Activated naive CD8-positive, alpha-beta T cell treated with anti-CD3 and anti-CD28 coated beads, Interleukin-2, amount 10 ng/mL, durations not matched to agents 7 days and 5 days (primary cell): ENCODE data around the gene GLYR1. TPM values are rescaled to one million over a fixed set of nuclear protein-coding genes. Genes with fewer than 3 reads are reported as not detected.
A peak's percentile ranks its signal among the peaks of the same experiment; 100 is the strongest.
"Not testable (repeated sequence)": the region's sequence is repeated elsewhere in the genome, so short reads cannot be mapped to it uniquely, and the experiment has no call there.

Experiments used
- ATAC-seq: fragments of 150-1000 bp; cut with Tn5 transposase; one replicate; pipeline ENCODE4 v1.10.0; 2021; ENCODE audit warnings: low read depth, moderate library complexity
- POLR2A ChIA-PET: fragments of 350-600 bp; sonication (Branson Sonifier 250); formaldehyde crosslinking; loops from one replicate; lab custom pipeline; 2021; ENCODE audit warnings: antibody characterized with exemption; lab: Charles Lee
- DNase-seq: peaks from one replicate; pipeline ENCODE4 v3.0.0; 2021
- H3K27ac Mint-ChIP-seq: one replicate; pipeline ENCODE4 v1.8.0; 2022; ENCODE audit warnings: mild to moderate bottlenecking, mixed read lengths
- H3K27me3 Mint-ChIP-seq: one replicate; pipeline ENCODE4 v1.8.0; 2022; ENCODE audit warnings: mild to moderate bottlenecking, moderate library complexity, mixed read lengths
- H3K36me3 Mint-ChIP-seq: one replicate; pipeline ENCODE4 v1.8.0; 2021; ENCODE audit warnings: mild to moderate bottlenecking, mixed read lengths
- H3K4me1 Mint-ChIP-seq: one replicate; pipeline ENCODE4 v1.8.0; 2021; ENCODE audit warnings: mixed read lengths
- H3K4me3 Mint-ChIP-seq: one replicate; pipeline ENCODE4 v1.8.0; 2022; ENCODE audit warnings: mild to moderate bottlenecking, moderate library complexity, mixed read lengths
- H3K9me3 Mint-ChIP-seq: one replicate; pipeline ENCODE4 v1.8.0; 2021; ENCODE audit warnings: mixed read lengths
- total RNA-seq, 2 experiments: library from RNA; stranded (reverse); gene quantifications; one replicate each; pipeline ENCODE4 v1.2.3, GENCODE V29; 2021

The GLYR1 gene
- total RNA-seq, result 10 to 100 TPM; 91.6 to 93.1 TPM

DNA sequence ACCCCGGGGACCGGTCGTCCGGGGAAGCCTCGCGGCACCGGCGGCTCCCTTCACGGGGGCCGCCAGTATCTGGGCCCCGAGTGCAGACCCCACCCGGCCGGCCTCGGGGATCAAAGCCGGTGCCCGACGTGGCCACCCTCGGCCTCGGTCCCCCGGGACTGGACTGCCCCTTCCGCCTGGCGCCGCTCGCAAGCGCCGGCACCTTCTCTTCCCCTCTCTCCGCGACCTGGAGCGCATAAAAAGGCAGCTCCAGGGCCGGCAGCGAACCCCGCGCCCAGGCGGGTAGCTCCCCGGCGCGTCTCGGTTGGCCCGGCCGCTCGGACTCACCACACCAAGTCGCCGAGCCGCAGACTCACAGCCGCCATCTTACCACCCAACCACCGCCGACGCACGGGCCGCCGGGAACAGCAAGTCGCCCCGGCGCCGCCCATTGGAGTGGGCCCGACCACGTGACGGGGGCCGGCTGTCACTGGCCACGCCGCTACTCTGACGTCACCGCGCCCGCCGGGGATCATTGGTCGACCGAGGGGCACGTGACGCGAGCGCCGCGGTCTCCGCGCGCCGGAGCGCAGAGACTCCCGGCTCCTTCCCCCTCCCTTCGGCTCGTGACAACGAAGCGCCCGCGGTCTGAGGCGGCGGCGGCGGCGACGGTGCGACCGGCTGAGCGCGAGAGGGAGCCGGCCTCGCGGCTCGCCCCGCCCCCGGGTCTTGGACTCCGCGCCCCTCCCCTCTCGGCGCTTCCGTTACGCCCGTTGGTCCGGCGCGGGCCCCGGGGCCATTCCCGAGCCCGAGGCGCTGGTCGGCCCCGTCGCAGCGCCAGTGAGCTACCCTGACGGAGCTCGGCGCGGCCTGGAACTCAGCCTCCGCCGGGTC is at the start of gene GLYR1, which contains the start of gene UBN1:
TSS of gene GLYR1 (minus strand) at position 388 of the 873 bp plus-strand sequence. CDS start at position 365, 23 bp downstream.
TSS of gene UBN1 (plus strand) at position 581 of the 873 bp plus-strand sequence. CDS start 5,437 bp downstream, outside the sequence.
- Mint-ChIP-seq H3K4me1 (peaks cover 45% of the 10 kb centered on the region), H3K27me3 (no peaks in the 10 kb centered on the region), H3K36me3 (peaks cover 16% of the 10 kb centered on the region), H3K9me3 (no peaks in the 10 kb centered on the region), H3K4me3 (peak within 1 kb of the TSS; percentile 90), H3K27ac (peak within 1 kb of the TSS; percentile 88)
- POLR2A ChIA-PET, result interaction anchor here (0.6 to 1.6 kb wide), 8 partner anchors 14 to 341 kb away, joined by 3 to 4 read pairs (median 3); partner anchors contain the start of genes DNAAF8 and ROGDI
- ATAC-seq (peak; percentile 90), DNase-seq (peak; percentile 100)

DNA sequence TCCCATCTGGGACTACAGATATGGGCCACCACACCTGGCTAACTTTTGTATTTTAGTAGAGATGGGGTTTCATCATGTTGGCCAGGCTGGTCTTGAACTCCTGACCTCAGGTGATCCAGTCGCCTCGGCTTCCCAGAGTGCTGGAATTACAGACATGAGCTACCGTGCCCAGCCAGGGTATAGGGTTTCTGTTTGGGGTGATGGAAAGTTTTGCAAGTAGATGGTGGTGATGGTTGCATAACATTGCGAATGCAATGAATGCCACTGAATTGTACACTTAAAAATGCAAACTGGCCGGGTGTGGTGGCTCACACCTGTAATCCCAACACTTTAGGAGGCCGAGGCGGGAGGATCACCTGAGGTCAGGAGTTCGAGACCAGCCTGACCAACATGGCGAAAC is 49.7 kb upstream of the GLYR1 start:
- POLR2A ChIA-PET, H3K4me1 Mint-ChIP-seq, DNase-seq, H3K27ac Mint-ChIP-seq, ATAC-seq, H3K9me3 Mint-ChIP-seq, H3K4me3 Mint-ChIP-seq, H3K27me3 Mint-ChIP-seq, H3K36me3 Mint-ChIP-seq: not testable (repeated sequence)

- Mint-ChIP-seq H3K4me3 (no peak overlapping the region), H3K27me3 (no peaks in the 10 kb centered on the region), H3K4me1 (no peaks in the 10 kb centered on the region), H3K9me3 (no peaks in the 10 kb centered on the region), H3K36me3 (no peaks in the 10 kb centered on the region), H3K27ac (no peak overlapping the region)
- DNase-seq (no peak), ATAC-seq (no peak)
- POLR2A ChIA-PET, result interaction anchor here (0.5 kb wide), 1 partner anchor 66 kb away, joined by 5 read pairs; no protein-coding TSS in a partner anchor
Observed at GRCh38 chr16:4895366-4895765, 48.3 kb upstream of the GLYR1 start.

- Mint-ChIP-seq H3K27me3 (no peaks in the 10 kb centered on the region), H3K4me1 (no peaks in the 10 kb centered on the region), H3K4me3 (no peak overlapping the region), H3K27ac (no peak overlapping the region), H3K36me3 (no peaks in the 10 kb centered on the region), H3K9me3 (no peaks in the 10 kb centered on the region)
- no peak for DNase-seq
- POLR2A ChIA-PET, result no interaction called here
- ATAC-seq, result no peak
Observed at GRCh38 chr16:4894276-4895150, 47.4 kb upstream of the GLYR1 start.

GRCh38 chr16:4893103-4893862 is 46.2 kb upstream of the GLYR1 start:
- ATAC-seq, result no peak
- Mint-ChIP-seq H3K9me3 (no peaks in the 10 kb centered on the region), H3K4me1 (no peaks in the 10 kb centered on the region), H3K27ac (no peak overlapping the region), H3K27me3 (no peaks in the 10 kb centered on the region), H3K4me3 (no peak overlapping the region), H3K36me3 (no peaks in the 10 kb centered on the region)
- DNase-seq, result no peak
- POLR2A ChIA-PET, result no interaction called here

DNA sequence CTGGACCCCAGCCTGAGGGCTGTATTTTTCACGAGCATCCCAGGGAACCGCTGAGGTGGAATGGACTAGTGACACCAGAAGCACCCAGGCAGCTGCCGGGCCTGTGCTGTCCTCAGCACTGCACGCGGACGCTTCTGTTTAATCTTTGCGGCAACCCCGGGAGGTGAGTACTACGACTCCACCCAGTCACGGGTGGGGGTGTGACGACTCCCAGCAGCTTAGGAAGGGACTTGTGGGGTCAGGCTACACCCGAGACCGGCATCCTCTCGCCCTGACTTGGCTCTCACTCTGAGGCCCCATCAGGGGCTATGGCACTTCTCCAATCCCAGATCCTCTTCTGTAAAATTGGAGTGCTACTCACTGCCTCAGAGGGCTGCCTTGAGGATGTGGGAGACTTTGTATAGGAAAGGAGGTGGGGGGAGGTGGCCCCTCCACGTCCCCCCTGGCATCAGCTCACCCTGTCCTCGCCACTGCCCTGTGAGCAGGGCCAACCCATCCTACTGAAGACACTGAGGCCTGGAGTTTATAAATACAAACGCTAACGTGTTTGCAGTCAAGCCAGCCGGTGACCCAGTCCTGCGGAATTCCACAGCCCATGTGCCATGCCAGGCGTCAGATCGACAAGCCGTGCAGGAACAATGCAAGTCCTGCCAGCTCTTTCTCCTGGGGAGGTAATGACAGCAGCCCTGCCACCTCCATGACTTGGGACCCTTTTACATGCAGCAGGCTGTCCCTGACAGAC is 45.4 kb upstream of the GLYR1 start:
- Mint-ChIP-seq H3K4me3 (no peak overlapping the region), H3K9me3 (no peaks in the 10 kb centered on the region), H3K4me1 (no peaks in the 10 kb centered on the region), H3K27ac (no peak overlapping the region), H3K27me3 (no peaks in the 10 kb centered on the region), H3K36me3 (no peaks in the 10 kb centered on the region)
- ATAC-seq (peak; percentile 21), DNase-seq (no peak)
- POLR2A ChIA-PET, result no interaction called here

DNA sequence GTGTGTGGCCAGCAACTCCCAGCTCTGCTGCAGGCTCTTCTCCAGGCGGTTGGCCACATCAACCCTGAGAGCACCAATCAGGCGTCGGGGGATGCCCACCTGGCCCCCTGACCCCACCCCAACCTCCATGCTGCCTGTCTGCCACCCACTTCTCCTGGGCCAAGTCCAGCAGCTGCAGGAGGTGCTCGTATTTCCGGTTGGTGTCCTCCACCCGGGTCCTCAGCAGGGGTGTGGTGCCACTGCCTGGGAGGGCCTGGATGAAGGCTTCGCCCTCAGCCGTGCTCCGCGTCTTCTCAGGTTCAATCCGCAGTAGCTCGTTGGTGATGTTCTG is 44.8 kb upstream of the GLYR1 start:
- POLR2A ChIA-PET, result interaction anchor here (0.9 kb wide), 1 partner anchor 42 kb away, joined by 6 read pairs; no protein-coding TSS in a partner anchor
- no peaks in the 10 kb centered on the region for H3K36me3 Mint-ChIP-seq
- DNase-seq (no peak), ATAC-seq (no peak)
- no peak overlapping the region for H3K4me3 Mint-ChIP-seq
- H3K27me3 Mint-ChIP-seq, result no peaks in the 10 kb centered on the region
- no peaks in the 10 kb centered on the region for H3K4me1 Mint-ChIP-seq
- no peak overlapping the region for H3K27ac Mint-ChIP-seq
- H3K9me3 Mint-ChIP-seq, result no peaks in the 10 kb centered on the region

DNA sequence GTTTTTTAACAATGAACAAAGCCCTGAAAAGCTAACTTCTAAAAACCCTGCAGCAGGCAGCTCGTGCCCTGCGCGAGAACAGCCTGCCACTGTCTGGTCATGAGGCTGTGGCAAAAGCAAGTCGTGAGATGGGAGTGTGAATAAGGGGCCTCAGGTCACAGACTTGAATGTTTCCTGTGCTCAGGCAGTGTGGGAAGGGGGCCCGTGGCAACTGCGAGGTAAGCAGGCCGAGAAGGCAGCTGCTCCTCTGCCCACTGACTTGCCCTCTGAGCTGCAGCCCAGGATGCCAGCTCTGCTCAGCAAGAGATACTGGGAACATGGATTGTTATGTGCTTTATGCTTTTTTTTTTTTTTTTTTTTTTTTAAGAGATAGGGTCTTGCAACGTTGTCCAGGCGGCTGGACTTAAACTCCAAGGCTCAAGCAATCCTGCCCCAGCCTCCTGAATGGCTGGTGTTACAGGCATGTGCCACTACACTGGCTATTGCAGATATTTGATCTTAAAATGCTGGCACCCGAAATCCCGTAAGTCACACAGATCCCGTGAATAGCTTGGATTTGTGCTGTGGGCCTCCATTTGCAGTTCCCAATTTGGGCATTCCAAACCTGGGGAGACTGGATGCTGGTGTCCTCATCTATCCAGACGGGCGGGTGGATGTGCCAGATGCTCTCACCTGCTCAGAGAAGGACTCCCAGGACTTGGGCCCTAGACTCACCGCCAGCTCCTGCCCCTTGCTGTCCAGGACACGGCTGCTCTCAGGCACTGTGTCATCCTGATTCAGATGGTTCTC is 44.2 kb upstream of the GLYR1 start:
- no peaks in the 10 kb centered on the region for H3K4me1 Mint-ChIP-seq

DNA sequence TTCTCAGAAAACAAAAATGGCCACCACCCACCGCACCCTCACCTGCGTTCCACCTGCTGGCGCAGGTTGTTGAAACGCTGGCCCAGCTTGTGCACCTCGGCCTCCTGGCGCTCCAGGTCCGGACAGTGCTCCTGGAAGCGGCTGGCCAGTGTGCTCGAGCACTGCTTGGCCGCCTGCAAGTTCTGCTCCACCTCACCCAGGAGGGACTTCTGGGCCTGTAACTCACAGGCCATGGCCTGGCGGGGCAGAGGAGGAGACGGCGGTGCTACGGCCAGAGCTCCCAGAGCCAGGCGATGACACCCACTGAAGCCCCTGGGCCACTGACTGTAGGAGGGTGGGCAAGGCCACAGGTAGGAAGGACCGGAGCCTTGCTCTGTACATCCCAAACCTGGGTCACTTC is 43.6 kb upstream of the GLYR1 start:
- POLR2A ChIA-PET, result interaction anchor here (0.9 kb wide), 1 partner anchor 41 kb away, joined by 6 read pairs; no protein-coding TSS in a partner anchor
- H3K4me3 Mint-ChIP-seq, result no peak overlapping the region

More for the DNA sequence above, 44.2 kb upstream of the GLYR1 start:
- ATAC-seq (no peak), DNase-seq (no peak)
- Mint-ChIP-seq H3K27ac (no peak overlapping the region), H3K27me3 (no peaks in the 10 kb centered on the region), H3K4me3 (no peak overlapping the region), H3K36me3 (no peaks in the 10 kb centered on the region), H3K9me3 (no peaks in the 10 kb centered on the region)
- POLR2A ChIA-PET, result interaction anchor here (0.9 kb wide), 1 partner anchor 41 kb away, joined by 6 read pairs; no protein-coding TSS in a partner anchor

GRCh38 chr16:4890026-4890425 is 42.9 kb upstream of the GLYR1 start:
- Mint-ChIP-seq H3K36me3 (peaks cover 2% of the 10 kb centered on the region), H3K27ac (no peak overlapping the region), H3K27me3 (no peaks in the 10 kb centered on the region), H3K9me3 (no peaks in the 10 kb centered on the region), H3K4me1 (peaks cover 2% of the 10 kb centered on the region), H3K4me3 (no peak overlapping the region)
- POLR2A ChIA-PET, result no interaction called here
- DNase-seq, result no peak
- ATAC-seq, result no peak

More for the DNA sequence above, 43.6 kb upstream of the GLYR1 start:
- H3K27ac Mint-ChIP-seq, result no peak overlapping the region
- H3K36me3 Mint-ChIP-seq, result peaks cover 2% of the 10 kb centered on the region
- H3K9me3 Mint-ChIP-seq, result no peaks in the 10 kb centered on the region
- ATAC-seq (no peak), DNase-seq (no peak)
- H3K27me3 Mint-ChIP-seq, result no peaks in the 10 kb centered on the region
- peaks cover 2% of the 10 kb centered on the region for H3K4me1 Mint-ChIP-seq

DNA sequence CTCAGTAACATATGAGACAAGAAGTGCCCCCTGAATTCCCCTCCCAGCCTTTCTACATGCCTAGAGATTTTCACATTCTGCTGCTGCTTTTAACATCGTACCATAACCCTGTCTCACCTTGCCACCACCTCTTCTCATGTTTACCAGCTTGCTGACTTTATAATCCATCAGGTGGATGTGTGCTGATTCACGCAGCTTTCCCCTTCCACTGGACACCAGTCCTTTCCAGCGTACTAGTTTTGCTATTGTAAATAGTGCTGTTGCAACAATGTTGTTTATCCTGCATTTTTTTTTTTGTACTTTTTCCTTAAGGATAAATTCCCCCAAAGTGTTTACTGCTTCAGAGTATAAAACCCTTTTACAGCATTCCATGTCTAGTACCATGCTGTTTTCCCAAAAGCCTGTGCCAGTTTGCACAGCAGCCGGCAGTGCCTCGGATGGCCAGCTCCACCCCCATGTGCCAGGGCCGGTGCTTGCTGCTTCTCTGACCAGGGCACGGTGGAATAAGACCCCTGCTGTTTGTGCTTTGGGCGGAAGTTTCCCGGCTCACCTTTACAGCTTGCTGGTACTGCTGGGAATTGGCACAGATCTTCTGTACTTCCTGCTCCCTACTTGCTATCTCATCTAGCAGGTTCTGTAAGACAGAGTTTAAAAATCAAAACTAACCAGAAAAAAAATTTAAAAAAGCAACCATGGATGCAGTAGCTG is 41.5 kb upstream of the GLYR1 start:
- no peaks in the 10 kb centered on the region for H3K9me3 Mint-ChIP-seq
- no peak overlapping the region for H3K4me3 Mint-ChIP-seq
- no peak for ATAC-seq
- H3K27ac Mint-ChIP-seq, result no peak overlapping the region
- DNase-seq, result no peak
- H3K4me1 Mint-ChIP-seq, result peaks cover 2% of the 10 kb centered on the region
- no peaks in the 10 kb centered on the region for H3K27me3 Mint-ChIP-seq
- POLR2A ChIA-PET, result no interaction called here
- peaks cover 9% of the 10 kb centered on the region for H3K36me3 Mint-ChIP-seq
